Stimulated activated CD8-positive, alpha-beta memory T cell treated with anti-CD3 and anti-CD28 coated beads, Interleukin-15, amount 100 ng/mL, for 24 hours (primary cell): ENCODE data around the gene TOP2B.

Experiments used
- DNase-seq: peaks from one replicate; pipeline ENCODE4 v3.0.0-alpha.2; 2020; ENCODE audit warnings: low read depth

The TOP2B gene

GRCh38 chr3:25664812-25665314 is at the start of gene TOP2B:
TOP2B (minus strand) TSS chr3:25664907; CDS start chr3:25664297, 610 bp downstream.
- DNase-seq, result peak; percentile 77

DNA sequence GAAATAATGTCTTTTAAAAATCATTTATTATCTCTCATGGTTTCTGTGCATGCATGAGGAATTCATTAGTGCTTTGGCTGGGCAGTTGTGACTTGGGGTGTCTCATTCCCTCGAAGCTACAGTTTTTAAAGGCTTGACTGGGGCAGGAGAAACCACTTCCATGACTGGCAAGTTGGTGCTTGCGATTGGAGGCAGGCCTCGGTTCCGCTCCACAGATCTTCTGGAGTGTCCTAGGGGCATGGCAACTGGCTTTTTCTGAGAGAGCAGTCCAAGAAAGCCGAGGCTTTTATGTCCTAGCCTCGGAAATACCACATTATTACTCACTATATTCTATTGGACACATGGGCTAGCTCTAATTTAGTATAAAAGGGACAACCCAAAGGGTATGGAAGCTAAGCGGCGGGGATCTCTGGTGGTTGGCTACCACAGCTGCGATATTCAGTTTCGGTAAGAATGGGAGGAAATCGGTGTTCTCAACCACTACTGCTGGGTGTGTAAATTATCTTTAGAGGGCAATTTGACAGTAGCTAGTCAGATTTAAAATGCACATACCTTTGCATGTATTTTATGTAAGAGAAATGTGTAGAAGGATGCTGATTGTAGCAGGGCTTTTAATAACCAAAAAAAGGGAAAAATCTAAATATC is 48.8 kb upstream of the TOP2B start:
- DNase-seq, result no peak

DNA sequence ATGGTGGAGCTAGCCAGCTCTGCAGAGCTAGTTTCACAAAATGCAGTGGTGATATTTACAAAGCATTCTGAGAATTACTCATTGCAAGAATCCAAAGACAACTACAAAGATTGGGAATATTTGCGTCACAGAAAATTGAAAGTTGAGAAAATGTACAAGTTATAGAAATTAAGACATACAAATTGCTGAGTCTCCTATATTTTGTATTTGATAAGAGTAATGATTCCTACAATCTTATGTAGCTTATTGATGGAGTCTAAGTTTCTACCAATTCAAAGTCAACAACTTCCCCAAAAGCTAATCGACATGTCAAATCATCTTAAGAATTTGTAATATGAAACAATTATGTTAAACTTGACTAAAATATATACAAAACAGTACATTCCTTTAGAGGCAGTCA is 46.4 kb upstream of the TOP2B start:
- no peak for DNase-seq

DNA sequence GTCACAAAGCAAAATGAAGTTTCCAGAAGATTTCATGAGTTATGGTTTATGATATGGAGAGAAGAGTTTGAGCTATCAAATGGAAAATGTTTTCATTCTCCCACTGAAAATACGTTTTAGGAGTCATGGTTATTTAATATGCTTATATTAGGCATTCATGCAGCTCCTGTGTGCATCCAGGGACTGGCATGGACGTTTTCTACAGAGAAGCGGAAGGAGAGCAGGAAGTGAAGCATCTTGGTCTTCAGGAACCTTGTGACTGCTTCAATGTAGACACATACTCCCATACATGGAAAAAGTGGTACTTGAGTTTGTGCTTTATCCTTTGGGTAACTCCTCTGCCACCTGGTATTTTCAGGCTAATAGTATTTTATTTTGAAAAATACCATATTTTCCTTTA is 43.3 kb upstream of the TOP2B start:
- DNase-seq, result no peak

DNA sequence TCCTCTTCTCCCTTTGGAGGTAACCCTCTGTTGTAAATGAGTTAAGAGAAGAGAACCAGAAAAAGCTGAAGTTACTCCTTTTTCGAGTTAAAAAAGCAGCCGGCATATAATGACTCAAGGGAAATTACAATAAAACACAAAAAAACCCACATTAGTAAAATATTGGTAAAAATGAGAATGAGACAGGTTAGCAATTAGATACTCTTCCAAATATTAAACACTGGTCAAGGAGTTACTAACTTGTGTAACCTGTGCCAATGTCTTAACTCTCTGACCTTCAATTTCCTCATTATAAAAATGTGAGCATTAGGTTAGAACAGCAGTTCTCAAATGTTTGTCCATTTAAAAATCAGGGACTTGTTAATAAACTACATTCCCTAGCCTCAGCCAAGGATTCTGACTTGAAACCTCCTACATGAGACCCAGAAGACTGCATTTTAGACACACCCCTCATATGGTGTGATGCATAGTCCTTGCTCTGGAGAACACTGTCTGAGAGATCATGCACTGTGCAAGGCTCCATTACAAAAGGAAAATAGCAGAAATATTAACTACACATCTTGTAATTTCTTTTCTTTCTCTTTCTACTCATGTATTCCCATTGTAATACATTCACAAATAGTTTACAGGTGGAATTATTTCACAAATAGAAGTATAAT is 42.7 kb upstream of the TOP2B start:
- no peak for DNase-seq

- DNase-seq, result no peak
These were observed 41.5 kb upstream of the TOP2B start for GRCh38 chr3:25706213-25706612.

GRCh38 chr3:25697553-25697952 is 32.8 kb upstream of the TOP2B start:
- no peak for DNase-seq

- no peak for DNase-seq
These were observed 31.2 kb upstream of the TOP2B start for GRCh38 chr3:25695731-25696420.

DNA sequence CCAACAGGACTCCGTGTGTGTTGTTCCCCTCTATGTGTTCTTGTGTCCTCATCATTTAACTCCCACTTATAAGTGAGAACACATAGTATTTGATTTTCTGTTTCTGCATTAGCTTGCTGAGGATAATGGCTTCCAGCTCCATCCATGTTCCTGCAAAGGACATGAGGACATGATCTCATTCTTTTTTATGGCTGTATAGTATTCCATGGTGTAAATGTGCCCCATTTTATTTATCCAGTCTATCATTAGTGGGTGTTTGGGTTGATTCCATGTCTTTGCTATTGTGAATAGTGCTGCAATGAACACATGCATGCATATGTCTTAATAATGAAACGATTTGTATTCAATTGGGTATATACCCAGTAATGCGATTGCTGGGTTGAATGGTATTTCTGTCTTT is 28.5 kb upstream of the TOP2B start:
- DNase-seq, result no peak

DNA sequence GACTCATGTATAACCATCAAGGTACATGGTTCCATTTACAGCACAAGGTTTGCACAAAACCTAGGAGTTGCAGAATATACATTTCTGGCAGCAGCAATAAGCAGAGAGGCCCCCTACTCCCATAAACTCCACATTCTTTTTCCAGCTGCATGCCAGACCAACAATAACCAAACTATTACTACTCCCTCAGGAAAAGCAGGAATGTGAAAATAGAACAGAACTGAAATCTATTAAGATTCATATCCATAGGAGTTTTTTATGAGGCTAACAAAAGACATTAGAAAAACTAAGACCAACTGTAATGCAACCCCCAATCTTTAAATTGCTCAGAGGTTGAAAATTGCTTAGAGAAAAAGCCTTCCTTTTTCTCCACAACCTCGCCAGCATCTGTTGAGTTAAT is 27.6 kb upstream of the TOP2B start:
- DNase-seq, result no peak

DNA sequence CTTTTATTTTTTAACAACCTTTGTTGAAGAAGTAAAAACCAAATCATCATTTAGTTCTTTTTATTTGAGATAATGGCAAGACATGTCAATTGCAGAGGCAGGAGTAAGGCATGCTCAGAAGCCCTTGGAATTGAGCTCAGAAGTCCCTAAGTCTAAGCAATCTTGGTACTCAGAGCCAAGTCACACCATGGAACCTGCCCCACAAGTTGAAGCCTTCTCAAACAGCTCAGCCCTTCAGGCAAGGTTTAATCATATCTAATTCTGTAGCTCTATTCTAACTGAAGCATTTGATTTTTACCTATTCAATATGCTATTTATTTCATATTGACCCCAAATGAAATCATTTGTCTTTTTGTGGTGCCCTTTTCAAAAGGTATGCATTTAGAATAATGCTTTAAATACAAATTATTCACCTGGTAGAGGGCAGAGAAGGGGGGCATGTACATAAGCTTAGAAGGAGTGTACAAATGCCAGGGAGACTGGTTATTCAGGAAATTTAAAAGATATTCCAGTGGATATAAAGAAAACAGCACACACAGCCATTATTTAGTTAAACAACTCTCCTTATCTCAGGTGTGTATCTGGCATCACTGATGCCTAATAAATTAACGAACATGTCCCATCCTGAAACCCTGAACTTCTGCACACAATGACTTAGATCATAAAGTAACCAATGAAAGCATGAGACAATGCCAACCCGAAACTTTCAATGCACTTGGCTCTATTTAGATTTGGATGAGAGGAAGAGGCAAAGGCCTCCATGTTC is 26.2 kb upstream of the TOP2B start:
- DNase-seq, result no peak

- no peak for DNase-seq
These were observed 24.5 kb upstream of the TOP2B start for GRCh38 chr3:25689226-25689625.

GRCh38 chr3:25687742-25688141 is 23.0 kb upstream of the TOP2B start:
- no peak for DNase-seq

GRCh38 chr3:25686766-25687165 is 22.1 kb upstream of the TOP2B start:
- DNase-seq, result no peak

- DNase-seq, result no peak
These were observed 19.2 kb upstream of the TOP2B start for GRCh38 chr3:25683882-25684281.

GRCh38 chr3:25683410-25683809 is 18.7 kb upstream of the TOP2B start:
- DNase-seq, result no peak

GRCh38 chr3:25679642-25680302 is 15.1 kb upstream of the TOP2B start:
- no peak for DNase-seq

- no peak for DNase-seq
These were observed 14.5 kb upstream of the TOP2B start for GRCh38 chr3:25679166-25679565.

- no peak for DNase-seq
These were observed 13.9 kb upstream of the TOP2B start for GRCh38 chr3:25678581-25678980.

DNA sequence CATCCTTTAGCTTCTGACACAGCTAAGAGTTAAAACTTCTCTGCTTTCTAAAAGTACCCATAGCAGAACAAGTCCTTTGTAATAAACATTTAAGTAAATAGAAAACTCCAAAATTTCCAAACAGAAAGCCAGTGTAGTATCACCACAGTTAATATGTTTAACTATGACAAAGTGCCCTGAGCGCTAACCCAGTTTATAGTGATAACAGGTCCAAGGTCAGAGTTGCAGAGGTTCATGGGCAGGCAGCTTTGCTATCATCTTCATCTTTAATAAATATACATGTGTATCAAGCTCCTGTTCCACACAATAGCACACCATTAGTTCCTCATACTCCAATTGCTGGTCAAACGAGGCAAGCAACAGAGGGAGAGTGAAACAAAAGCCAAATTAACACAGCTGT is 12.4 kb upstream of the TOP2B start:
- no peak for DNase-seq

- no peak for DNase-seq
These were observed 10.0 kb upstream of the TOP2B start for GRCh38 chr3:25674670-25675069.

DNA sequence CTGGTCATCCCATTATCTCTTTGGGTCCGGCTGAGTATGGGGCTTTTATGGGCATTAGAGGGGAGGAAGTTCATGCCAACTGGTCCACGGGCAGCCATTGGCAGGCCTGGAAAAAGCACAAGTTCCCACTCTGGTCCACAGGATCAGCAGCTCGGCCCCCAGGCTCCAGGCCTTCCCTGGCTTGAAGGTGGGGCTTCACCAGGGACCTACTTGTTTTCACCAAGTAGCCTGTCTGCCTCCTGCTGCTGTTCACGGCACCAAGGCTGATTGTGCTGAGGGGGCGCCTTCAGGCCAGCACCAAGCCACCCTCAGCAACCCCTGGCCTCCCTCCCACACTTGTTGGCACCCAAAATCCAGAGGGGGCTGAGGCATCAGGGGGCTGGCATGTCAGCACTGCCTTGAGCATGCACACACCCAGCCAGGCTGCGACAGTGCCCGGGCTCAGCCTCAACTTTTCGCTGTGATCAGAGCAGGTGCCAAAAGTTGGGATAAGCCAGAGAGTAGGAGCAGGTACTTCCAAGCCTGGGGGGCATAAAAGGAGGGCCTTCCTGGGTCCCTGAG is 9.1 kb upstream of the TOP2B start:
- DNase-seq, result no peak
